HT-29 (cell line): ENCODE results near the gene INPP5A. TPM values are rescaled to one million over a fixed set of nuclear protein-coding genes. Genes with fewer than 3 reads are reported as not detected.
"Not testable (repeated sequence)": the region's sequence is repeated elsewhere in the genome, so short reads cannot be mapped to it uniquely, and the experiment has no call there.

ENCODE experiments used
- DNase-seq: peaks from one replicate; pipeline ENCODE4 v3.0.0-alpha.2; 2015; ENCODE audit warnings: low spot score
- total RNA-seq: library from RNA; depleted of rRNA; stranded (reverse); fragments of >200 nt; shearing (Covaris generic); gene quantifications from 2 replicates; pipeline ENCODE4 v1.2.3, GENCODE V29; 2014; rRNA removed

Gene INPP5A
- total RNA-seq, result 18.0 and 22.7 TPM in 2 replicates

- DNase-seq, result no peak
These were observed at the start of gene INPP5A for GRCh38 chr10:132537684-132538001. Gene INPP5A, plus strand, starts transcription at chr10:132537787. Its CDS starts 310 bp downstream, at chr10:132538097.

- DNase-seq, result no peak
These were observed 49.3 kb upstream of the INPP5A start for GRCh38 chr10:132488231-132488821.

- no peak for DNase-seq
These were observed 48.4 kb upstream of the INPP5A start for GRCh38 chr10:132489053-132489703.

GRCh38 chr10:132489704-132490534, 47.7 kb upstream of the INPP5A start:
- no peak for DNase-seq

GRCh38 chr10:132491534-132491933, 46.1 kb upstream of the INPP5A start:
- DNase-seq, result not testable (repeated sequence)

GRCh38 chr10:132492323-132493025, 45.1 kb upstream of the INPP5A start:
- no peak for DNase-seq

GRCh38 chr10:132493246-132493755, 44.3 kb upstream of the INPP5A start:
- DNase-seq, result no peak

- no peak for DNase-seq
These were observed 43.8 kb upstream of the INPP5A start for GRCh38 chr10:132493756-132494290.

GRCh38 chr10:132494866-132495630, 42.5 kb upstream of the INPP5A start:
- no peak for DNase-seq

- DNase-seq, result no peak
These were observed 41.1 kb upstream of the INPP5A start for GRCh38 chr10:132496360-132497062.

GRCh38 chr10:132497063-132497680, 40.4 kb upstream of the INPP5A start:
- DNase-seq, result no peak

GRCh38 chr10:132497861-132498561, 39.6 kb upstream of the INPP5A start:
- no peak for DNase-seq

GRCh38 chr10:132498562-132499366, 38.8 kb upstream of the INPP5A start:
- DNase-seq, result no peak

GRCh38 chr10:132499367-132499685, 38.3 kb upstream of the INPP5A start:
- no peak for DNase-seq

GRCh38 chr10:132500781-132501415, 36.7 kb upstream of the INPP5A start:
- DNase-seq, result no peak

- DNase-seq, result no peak
These were observed 34.9 kb upstream of the INPP5A start for GRCh38 chr10:132502544-132503300.
